ENCODE results near the gene ZNF835.
"Not testable (repeated sequence)": the region's sequence is repeated elsewhere in the genome, so short reads cannot be mapped to it uniquely, and the experiment has no call there.

ZNF835 gene

DNA sequence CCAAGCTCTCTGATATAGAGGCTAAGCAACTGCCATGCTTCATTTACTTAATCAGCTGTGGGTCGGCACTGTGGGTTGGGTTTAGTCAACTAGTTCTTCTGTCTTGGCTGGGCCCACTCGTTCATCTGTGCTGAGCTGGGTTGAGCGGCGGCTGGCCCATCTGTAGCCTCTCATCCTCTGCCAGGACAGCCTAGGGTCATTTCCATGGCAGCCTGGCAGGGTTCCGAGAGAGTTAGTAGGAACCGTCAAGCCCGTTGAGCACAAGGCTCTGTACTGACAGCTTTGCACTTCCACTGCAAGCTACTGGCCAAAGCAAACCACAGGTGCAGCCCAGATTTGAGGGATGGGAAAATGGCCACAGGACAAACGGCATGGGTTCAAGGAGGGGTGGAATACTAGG lies 6.6 kb upstream of the ZNF835 start:
- Mint-ChIP-seq H3K27ac (no peak overlapping the region), H3K27me3 (ENCODE audit: low read depth) (no peaks in the 10 kb centered on the region), H3K4me1 (ENCODE audit: low read depth) (no peaks in the 10 kb centered on the region), H3K9me3 (peaks cover 40% of the 10 kb centered on the region), H3K36me3 (ENCODE audit: low read depth) (no peaks in the 10 kb centered on the region), H3K4me3 (no peak overlapping the region)

DNA sequence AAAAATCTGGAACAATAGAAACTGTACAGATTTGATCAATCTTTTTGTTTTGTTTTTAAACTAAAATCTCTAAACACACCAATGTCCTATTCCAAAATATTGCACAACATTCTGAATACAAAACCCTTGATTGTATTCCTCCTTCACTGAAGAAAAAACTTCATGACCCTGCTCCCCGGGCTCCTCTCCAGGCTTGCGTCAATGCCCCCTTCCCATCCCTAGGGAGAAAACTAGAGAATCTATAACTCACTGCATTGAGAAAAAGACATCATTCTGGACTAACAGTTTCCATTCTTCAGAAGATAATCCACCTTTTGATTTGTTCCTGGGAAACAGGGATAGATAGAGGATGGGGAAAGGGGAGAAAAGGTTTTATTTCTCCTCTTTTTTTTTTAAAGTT lies 1.1 kb upstream of the ZNF835 start:
- H3K27ac Mint-ChIP-seq; H3K4me1 Mint-ChIP-seq (ENCODE audit: low read depth); H3K4me3 Mint-ChIP-seq; H3K27me3 Mint-ChIP-seq (ENCODE audit: low read depth); H3K36me3 Mint-ChIP-seq (ENCODE audit: low read depth): not testable (repeated sequence)
- H3K9me3 Mint-ChIP-seq: peaks cover 50% of the 10 kb centered on the region

DNA sequence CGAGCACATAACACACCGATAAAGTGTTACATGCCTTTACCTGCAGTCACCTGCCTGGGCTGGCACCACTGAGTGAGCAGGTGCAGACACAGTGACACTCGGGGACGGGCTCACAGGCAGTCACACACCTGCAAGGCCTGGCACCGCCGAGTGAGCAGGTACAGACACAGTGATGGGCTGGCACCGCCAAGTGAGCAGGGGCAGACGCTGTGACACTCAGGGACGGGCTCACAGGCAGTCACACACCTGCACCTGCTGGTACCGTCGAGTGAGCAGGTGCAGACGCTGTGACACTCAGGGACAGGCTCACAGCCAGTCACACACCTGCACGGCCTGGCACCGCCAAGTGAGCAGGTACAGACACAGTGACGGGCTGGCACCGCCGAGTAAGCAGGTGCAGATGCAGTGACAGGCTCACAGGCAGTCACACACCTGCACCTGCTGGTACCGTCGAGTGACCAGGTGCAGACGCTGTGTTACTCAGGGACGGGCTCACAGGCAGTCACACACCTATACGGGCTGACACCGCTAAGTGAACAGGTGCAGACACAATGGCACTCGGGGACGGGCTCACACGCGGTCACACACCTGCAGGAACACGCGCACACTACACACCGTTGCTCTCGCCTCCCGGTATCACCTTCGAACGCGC lies 470 bp downstream of the ZNF835 start:
- Mint-ChIP-seq H3K27ac (no peak overlapping the region), H3K27me3 (ENCODE audit: low read depth) (no peaks in the 10 kb centered on the region), H3K9me3 (peaks cover 39% of the 10 kb centered on the region), H3K4me3 (no peak overlapping the region), H3K4me1 (ENCODE audit: low read depth) (no peaks in the 10 kb centered on the region), H3K36me3 (ENCODE audit: low read depth) (no peaks in the 10 kb centered on the region)

DNA sequence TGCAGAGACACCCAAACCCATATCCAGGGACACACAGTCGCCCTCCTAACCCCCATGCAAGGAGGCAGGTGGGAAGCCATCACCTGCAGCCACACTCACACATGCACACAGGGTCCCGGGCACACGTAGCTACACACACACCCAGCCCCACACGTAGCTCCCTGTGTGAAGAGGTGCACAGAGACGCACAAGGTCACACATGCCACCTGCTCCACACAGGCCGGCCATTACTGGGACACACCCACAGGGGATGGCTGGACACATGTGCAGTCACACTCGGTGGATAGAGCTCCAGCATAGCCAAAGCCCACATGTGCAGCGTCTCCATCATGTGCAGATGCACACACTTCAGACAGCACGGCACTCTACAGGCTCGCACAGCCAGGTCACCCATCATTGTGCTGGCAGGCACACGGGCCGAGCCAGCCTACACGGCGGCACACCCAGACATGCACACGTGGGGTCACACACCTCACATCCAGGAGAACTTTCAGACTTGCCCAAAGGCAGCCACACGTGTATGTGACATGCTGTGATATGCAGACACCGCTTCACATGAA lies 1.1 kb downstream of the ZNF835 start:
- no peak overlapping the region for H3K4me3 Mint-ChIP-seq
- no peaks in the 10 kb centered on the region for H3K4me1 Mint-ChIP-seq (ENCODE audit: low read depth)
- no peaks in the 10 kb centered on the region for H3K36me3 Mint-ChIP-seq (ENCODE audit: low read depth)
- H3K27ac Mint-ChIP-seq: no peak overlapping the region
- H3K9me3 Mint-ChIP-seq: peaks cover 43% of the 10 kb centered on the region
- no peaks in the 10 kb centered on the region for H3K27me3 Mint-ChIP-seq (ENCODE audit: low read depth)

DNA sequence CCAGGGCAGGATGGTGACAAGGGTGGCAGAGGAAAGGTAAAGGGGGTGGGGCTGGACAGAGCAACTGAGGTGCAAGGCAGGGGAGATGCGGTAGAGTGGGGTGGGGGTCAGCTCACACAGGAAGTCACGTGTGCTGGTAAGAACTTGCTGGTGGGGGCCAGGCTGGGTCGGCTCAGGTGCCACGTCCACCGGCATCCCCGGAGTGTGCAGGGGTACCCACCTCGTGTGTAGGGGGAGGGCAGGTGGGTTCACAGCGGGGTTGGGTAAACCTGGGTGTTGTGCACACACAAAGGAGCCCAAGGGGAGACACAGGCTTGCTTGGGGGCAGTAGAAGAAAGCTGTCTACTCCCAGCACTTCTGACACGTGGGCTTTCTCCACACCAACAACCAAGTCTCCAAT lies 2.9 kb downstream of the ZNF835 start:
- Mint-ChIP-seq H3K9me3 (peaks cover 36% of the 10 kb centered on the region), H3K27ac (no peak overlapping the region), H3K27me3 (ENCODE audit: low read depth) (no peaks in the 10 kb centered on the region), H3K4me1 (ENCODE audit: low read depth) (no peaks in the 10 kb centered on the region), H3K36me3 (ENCODE audit: low read depth) (no peaks in the 10 kb centered on the region), H3K4me3 (no peak overlapping the region)

DNA sequence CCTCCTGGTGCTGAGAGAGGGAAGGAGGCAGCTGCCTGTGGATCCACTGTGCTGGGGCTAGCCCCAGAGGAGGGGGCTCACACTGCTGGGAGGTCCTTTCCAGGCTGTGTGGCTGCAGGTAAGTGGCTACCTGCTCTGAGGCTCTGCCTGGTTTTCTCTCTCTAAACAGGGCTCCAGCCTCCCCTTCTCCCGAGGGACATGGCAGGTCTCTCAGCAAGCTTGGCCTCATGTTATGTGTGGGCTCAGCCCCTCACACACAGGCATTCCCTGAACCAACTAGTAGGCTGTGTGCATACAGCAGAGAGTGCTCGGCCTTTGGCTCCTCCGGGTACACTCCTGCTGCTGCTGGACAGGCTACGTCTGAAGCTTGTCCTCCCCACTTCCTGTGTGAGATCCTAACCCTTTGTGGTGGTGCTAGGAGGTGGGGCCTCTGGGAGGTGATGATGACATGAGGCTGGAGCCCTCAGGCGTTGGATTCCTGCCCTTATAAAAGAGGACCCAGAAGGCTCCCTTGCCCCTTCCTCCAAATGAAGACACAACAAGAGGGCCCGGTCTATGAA lies 4.2 kb downstream of the ZNF835 start:
- Mint-ChIP-seq H3K27ac (no peak overlapping the region), H3K36me3 (ENCODE audit: low read depth) (no peaks in the 10 kb centered on the region), H3K4me3 (no peak overlapping the region), H3K27me3 (ENCODE audit: low read depth) (no peaks in the 10 kb centered on the region), H3K9me3 (peaks cover 36% of the 10 kb centered on the region), H3K4me1 (ENCODE audit: low read depth) (no peaks in the 10 kb centered on the region)

DNA sequence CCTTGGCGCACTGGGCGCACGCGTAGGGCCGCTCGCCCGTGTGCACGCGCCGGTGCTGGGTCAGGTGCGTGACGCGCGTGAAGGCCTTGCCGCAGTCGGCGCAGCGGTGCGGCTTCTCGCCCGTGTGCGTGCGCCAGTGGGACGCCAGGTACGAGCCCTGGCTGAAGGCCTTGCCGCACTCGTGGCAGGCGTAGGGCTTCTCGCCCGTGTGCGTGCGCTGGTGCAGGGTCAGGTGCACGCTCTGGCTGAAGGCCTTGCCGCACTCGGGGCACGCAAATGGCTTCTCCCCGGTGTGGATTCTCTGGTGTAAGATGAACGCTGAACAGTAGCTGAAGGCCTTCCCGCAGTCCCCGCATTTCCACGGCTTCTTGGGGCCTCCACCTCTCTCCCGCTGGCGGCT lies 7.0 kb downstream of the ZNF835 start:
- Mint-ChIP-seq H3K27ac (no peak overlapping the region), H3K27me3 (ENCODE audit: low read depth) (no peaks in the 10 kb centered on the region), H3K9me3 (peaks cover 33% of the 10 kb centered on the region), H3K36me3 (ENCODE audit: low read depth) (no peaks in the 10 kb centered on the region), H3K4me3 (no peak overlapping the region), H3K4me1 (ENCODE audit: low read depth) (no peaks in the 10 kb centered on the region)

DNA sequence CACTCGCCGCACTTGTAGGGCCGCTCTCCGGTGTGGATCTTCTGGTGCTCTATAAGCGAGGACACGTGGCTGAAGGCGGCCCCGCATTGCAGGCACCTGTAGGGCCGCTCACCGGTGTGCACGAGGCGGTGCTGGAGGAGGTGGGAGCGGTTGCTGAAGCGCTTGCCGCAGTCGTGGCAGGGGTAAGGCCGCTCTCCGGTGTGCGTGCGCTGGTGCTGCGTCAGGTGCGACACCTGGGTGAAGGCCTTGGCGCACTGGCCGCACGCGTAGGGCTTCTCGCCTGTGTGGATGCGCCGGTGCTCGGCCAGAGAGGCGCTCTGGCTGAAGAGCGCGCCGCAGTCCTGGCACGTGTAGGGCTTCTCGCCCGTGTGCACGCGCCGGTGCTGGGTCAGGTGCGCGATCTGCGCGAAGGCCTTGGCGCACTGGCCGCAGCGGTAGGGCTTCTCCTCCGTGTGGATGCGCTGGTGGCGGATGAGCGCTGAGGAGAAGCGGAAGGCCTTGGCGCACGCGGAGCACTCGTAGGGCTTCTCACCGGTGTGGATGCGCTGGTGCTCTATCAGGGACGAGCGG lies 7.5 kb downstream of the ZNF835 start:
- Mint-ChIP-seq H3K27ac (no peak overlapping the region), H3K36me3 (ENCODE audit: low read depth) (no peaks in the 10 kb centered on the region), H3K4me3 (no peak overlapping the region), H3K4me1 (ENCODE audit: low read depth) (no peaks in the 10 kb centered on the region), H3K27me3 (ENCODE audit: low read depth) (no peaks in the 10 kb centered on the region), H3K9me3 (peaks cover 35% of the 10 kb centered on the region)

DNA sequence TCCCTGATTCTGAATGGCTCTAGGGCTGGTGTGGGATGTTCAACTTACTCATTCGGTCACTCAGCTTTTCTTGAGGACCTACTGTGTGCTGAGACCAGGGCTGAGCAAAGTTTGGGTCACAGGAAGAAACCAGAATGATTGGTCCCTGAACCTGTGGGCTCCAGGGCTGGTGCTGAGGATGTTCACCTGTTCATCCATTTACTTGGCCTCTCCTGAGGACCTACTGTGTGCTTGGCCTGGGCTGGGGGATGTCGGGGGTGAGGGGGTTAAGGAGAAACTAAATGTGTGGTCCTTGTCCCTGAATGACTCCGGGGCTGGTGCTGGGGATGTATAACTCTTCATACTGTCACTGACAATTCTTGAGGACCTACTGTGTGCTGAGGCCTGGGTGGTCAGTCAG lies 10.3 kb downstream of the ZNF835 start:
- H3K4me1 Mint-ChIP-seq (ENCODE audit: low read depth): no peaks in the 10 kb centered on the region
- H3K36me3 Mint-ChIP-seq (ENCODE audit: low read depth): no peaks in the 10 kb centered on the region
- no peaks in the 10 kb centered on the region for H3K27me3 Mint-ChIP-seq (ENCODE audit: low read depth)
- H3K27ac Mint-ChIP-seq: no peak overlapping the region
- H3K4me3 Mint-ChIP-seq: no peak overlapping the region
- H3K9me3 Mint-ChIP-seq: peaks cover 35% of the 10 kb centered on the region

DNA sequence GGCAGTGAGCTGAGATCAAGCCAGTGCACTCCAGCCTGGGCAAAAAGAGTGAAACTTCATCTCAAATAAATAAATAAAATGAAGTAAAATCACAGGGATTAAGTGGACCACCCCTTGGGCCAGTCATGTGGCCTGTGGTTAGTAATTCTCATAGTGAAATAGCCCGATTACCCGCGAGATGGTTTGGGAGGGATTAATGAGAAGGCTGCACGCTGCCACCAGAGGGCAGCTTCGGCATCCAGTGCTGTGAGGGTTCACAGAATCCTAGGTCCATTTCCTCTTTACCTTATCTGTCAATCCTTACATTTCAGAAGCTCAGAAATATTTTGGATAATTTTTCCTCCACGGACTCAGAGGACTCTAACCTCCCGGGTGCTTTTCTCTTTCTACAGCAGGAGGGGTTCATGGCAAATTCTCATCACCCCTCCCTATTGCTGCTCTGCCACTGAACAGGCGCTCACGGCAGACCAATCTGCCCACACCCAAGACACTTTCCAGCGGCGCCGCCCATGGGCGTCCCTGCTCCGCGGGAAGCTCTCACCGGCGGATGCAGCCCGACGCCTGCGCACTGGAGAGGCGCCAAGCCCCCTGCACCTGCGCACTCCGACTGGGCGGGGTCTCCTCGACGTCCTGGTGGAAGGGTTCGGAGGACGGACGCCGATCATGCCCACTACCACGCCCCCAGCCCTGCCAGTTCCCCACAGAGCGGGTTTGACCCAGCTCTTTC lies 11.0 kb downstream of the ZNF835 start:
- no peaks in the 10 kb centered on the region for H3K4me1 Mint-ChIP-seq (ENCODE audit: low read depth)
- H3K4me3 Mint-ChIP-seq: no peak overlapping the region
- H3K9me3 Mint-ChIP-seq: peaks cover 36% of the 10 kb centered on the region
- H3K27ac Mint-ChIP-seq: no peak overlapping the region
- H3K27me3 Mint-ChIP-seq (ENCODE audit: low read depth): no peaks in the 10 kb centered on the region
- no peaks in the 10 kb centered on the region for H3K36me3 Mint-ChIP-seq (ENCODE audit: low read depth)

DNA sequence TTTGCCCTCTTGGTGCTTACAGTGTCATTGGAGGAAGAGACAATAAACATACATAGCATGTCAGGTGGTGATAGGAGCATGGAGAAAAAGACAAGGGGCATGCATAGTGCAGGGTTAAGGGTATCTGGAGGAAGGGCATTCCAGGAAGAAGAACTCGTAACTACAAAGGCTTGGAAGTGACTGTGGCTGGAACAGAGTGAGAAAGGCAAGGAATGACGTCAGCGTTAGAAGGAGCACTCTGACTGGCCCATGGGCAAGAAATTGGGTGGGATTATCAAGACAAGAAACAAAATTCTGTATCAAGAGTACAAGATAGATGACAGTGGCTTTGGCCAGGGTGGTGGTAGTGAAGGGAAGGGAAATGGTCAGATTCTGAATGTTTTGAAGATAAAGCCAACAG lies 17.4 kb downstream of the ZNF835 start:
- Mint-ChIP-seq H3K9me3 (peaks cover 60% of the 10 kb centered on the region), H3K27ac (no peak overlapping the region), H3K36me3 (ENCODE audit: low read depth) (no peaks in the 10 kb centered on the region), H3K27me3 (ENCODE audit: low read depth) (no peaks in the 10 kb centered on the region), H3K4me1 (ENCODE audit: low read depth) (no peaks in the 10 kb centered on the region), H3K4me3 (no peak overlapping the region)

DNA sequence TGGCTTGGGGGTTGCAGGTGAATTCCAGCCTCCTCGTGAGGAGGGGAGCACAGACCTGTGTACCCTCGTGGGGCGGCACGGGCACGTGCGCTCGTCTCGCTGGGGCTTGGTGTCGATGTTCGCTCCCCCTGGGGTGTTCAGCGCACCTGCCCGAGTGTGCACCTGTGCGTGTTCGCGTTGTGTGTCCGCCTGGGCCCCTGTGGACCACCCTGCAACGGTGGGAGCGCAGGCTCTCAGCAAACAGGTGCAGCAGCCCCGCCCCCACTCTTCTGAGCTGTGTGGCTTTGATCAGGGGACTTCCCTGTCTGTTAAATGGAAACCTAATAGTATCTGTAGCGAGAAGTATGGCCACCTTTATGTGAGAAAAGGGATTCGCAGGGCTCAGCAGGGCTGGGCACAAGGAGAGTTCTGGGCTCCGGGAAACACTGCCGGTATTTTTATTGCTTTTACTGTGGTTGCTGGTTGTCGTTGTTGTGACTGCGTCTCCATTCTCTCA lies 28.0 kb downstream of the ZNF835 start:
- Mint-ChIP-seq H3K9me3 (peaks cover 64% of the 10 kb centered on the region), H3K4me1 (ENCODE audit: low read depth) (no peaks in the 10 kb centered on the region), H3K27me3 (ENCODE audit: low read depth) (no peaks in the 10 kb centered on the region), H3K27ac (no peak overlapping the region), H3K36me3 (ENCODE audit: low read depth) (peaks cover 5% of the 10 kb centered on the region), H3K4me3 (no peak overlapping the region)

DNA sequence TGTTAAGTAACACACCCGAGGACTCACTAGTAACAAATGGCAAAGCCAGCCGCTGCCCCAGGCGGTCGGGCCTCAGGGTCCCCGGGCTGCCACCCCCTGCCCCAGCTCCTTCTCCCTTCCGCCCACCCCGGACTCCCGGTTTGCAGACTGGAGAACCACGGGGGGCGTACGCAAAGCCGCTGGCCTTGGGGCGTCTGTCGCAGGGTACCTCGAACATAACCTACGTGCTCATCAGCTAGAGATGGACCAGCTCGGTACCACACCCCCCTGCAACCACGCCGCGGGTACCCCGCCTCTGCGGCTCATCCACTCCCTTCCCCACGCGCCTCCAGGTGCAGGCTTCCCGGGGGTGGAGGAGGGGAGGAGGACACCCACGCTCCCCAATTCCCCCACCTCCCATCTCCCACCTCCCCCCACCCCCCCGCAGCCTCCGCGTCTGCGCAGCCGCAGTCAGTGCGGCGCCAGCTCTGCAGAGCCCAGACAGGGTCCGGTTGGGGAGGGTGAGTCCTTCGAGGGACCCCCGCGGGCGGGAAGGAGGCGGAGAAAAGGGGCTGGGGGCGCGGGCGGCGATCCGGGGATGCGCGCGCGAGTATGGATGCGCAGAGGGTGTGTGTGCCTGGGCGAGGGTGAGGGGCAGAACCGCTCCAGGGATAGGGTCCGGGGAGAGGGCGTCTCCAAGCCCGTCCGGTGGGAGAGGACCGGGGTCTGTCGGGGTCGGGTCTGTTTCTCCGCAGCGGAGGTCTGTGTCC lies 28.7 kb downstream of the ZNF835 start, which contains the start of gene SMIM17:
TSS of gene SMIM17 (plus strand) at position 449 of the 749 bp plus-strand sequence. CDS start 2,509 bp downstream, outside the sequence.
- no peaks in the 10 kb centered on the region for H3K27me3 Mint-ChIP-seq (ENCODE audit: low read depth)
- no peak within 1 kb of the TSS for H3K4me3 Mint-ChIP-seq
- no peak within 1 kb of the TSS for H3K27ac Mint-ChIP-seq
- H3K4me1 Mint-ChIP-seq (ENCODE audit: low read depth): no peaks in the 10 kb centered on the region
- peaks cover 6% of the 10 kb centered on the region for H3K36me3 Mint-ChIP-seq (ENCODE audit: low read depth)
- peaks cover 62% of the 10 kb centered on the region for H3K9me3 Mint-ChIP-seq

DNA sequence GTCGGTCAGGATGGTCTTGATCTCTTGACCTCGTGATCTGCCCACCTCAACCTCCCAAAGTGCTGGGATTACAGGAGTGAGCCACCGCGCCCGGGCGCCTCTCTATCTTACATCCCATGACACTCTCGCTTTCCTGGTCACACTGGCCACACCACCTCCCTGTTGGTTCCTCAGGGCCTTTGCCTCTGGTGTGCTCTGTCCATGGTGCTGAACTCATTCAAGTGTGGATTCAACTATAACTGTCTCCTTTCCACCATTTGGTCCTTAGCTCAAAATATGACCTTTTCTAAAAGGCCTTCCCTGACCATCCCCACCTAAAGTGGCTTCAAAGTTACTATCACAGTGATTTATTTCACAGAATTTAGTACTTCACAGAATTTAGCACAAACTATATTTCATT lies 32.3 kb downstream of the ZNF835 start:
- Mint-ChIP-seq H3K27ac (no peak overlapping the region), H3K4me3 (no peak overlapping the region)

More for the DNA sequence above, 32.3 kb downstream of the ZNF835 start:
- H3K27me3 Mint-ChIP-seq (ENCODE audit: low read depth): no peaks in the 10 kb centered on the region
- peaks cover 5% of the 10 kb centered on the region for H3K36me3 Mint-ChIP-seq (ENCODE audit: low read depth)
- H3K9me3 Mint-ChIP-seq: peaks cover 57% of the 10 kb centered on the region
- H3K4me1 Mint-ChIP-seq (ENCODE audit: low read depth): no peaks in the 10 kb centered on the region

Measured in T-helper 1 cell treated with Interleukin-12 subunit alpha and Interleukin-12 subunit beta and Interleukin-4 antibody, amounts not matched to agents 30 μg/mL and 1 μg/mL, for 36 hours (primary cell).